BE2C (cell line): ENCODE data around the gene IMPG1.

Experiments
- DNase-seq: peaks from one replicate; pipeline ENCODE4 v3.0.0-alpha.2; 2020
- H3K27me3 ChIP-seq: fragments of 250-450 bp; sonication (Bioruptor Pico); 2 replicates; pipeline ENCODE4 v1.5.1; 2020; ENCODE audit warnings: mild to moderate bottlenecking
- H3K36me3 ChIP-seq: fragments of 250-450 bp; sonication (Bioruptor Pico); 2 replicates; pipeline ENCODE4 v1.5.1; 2020; ENCODE audit warnings: mild to moderate bottlenecking
- H3K4me1 ChIP-seq: fragments of 250-450 bp; sonication (Bioruptor Pico); 2 replicates; pipeline ENCODE4 v1.5.1; 2020
- H3K4me3 ChIP-seq: 2 replicates; pipeline ENCODE4 v1.5.1; 2011; ENCODE audit warnings: low read depth, low read length
- H3K9me3 ChIP-seq: fragments of 250-450 bp; sonication (Bioruptor Pico); 2 replicates; pipeline ENCODE4 v1.5.1; 2020
- TF ChIP-seq, protein P1 (sequence below): IDR thresholded peaks from 2 replicates; pipeline ENCODE4 v1.5.1; 2012; ENCODE audit warnings: mild to moderate bottlenecking, low read depth, low read length

IMPG1 gene

DNA sequence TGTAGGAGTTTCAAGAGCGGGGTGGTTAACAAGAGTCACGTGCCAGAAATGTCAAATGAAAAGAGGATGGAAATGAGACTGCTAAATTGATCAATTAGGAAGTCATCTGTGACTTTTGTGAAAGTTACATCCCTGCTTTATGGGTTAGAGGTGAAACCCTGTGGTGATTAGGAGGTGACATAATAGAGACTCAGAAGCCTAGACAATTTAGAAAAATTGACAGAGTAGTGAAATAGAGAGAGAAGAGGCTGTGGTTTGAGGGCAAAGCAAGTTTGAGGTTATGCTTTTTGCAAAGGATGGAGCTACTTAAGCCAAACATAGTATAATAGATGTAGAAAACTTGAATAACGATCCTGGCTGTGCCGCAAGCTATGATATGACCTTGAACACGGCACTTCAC lies 71.8 kb downstream of the IMPG1 start:
- no peaks in the 10 kb centered on the region for H3K9me3 ChIP-seq
- no peaks in the 10 kb centered on the region for H3K36me3 ChIP-seq
- TF ChIP-seq, protein P1, sequence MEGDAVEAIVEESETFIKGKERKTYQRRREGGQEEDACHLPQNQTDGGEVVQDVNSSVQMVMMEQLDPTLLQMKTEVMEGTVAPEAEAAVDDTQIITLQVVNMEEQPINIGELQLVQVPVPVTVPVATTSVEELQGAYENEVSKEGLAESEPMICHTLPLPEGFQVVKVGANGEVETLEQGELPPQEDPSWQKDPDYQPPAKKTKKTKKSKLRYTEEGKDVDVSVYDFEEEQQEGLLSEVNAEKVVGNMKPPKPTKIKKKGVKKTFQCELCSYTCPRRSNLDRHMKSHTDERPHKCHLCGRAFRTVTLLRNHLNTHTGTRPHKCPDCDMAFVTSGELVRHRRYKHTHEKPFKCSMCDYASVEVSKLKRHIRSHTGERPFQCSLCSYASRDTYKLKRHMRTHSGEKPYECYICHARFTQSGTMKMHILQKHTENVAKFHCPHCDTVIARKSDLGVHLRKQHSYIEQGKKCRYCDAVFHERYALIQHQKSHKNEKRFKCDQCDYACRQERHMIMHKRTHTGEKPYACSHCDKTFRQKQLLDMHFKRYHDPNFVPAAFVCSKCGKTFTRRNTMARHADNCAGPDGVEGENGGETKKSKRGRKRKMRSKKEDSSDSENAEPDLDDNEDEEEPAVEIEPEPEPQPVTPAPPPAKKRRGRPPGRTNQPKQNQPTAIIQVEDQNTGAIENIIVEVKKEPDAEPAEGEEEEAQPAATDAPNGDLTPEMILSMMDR: no peak
- no peaks in the 10 kb centered on the region for H3K27me3 ChIP-seq
- no peak overlapping the region for H3K4me3 ChIP-seq
- no peak for DNase-seq
- H3K4me1 ChIP-seq: no peaks in the 10 kb centered on the region

DNA sequence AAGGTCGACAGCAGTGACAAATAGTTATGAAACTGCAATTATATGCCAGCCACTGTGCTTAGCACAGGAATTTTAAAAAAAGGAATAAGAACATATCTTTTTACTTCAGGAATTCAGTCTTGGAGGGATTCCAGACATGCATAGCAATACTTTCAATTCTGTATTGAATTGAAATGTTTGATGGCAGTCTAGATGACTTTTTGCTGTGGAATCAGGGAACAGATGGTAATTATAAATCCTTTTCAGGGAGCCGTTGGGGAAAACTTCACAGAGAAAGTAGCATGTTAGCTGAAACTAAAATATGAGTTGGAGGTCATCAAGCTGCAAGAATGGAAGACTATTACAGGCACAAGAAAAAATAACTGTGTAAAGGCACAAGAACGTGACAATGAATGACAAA lies 74.8 kb downstream of the IMPG1 start:
- no peaks in the 10 kb centered on the region for H3K36me3 ChIP-seq
- H3K4me1 ChIP-seq: no peaks in the 10 kb centered on the region
- H3K27me3 ChIP-seq: no peaks in the 10 kb centered on the region
- no peak for DNase-seq
- no peaks in the 10 kb centered on the region for H3K9me3 ChIP-seq
- H3K4me3 ChIP-seq: no peak overlapping the region
- TF ChIP-seq, protein P1: no peak

- no peak overlapping the region for H3K4me3 ChIP-seq
- DNase-seq: no peak
- H3K27me3 ChIP-seq: no peaks in the 10 kb centered on the region
- H3K36me3 ChIP-seq: no peaks in the 10 kb centered on the region
- TF ChIP-seq, protein P1: no peak
- H3K9me3 ChIP-seq: no peaks in the 10 kb centered on the region
- no peaks in the 10 kb centered on the region for H3K4me1 ChIP-seq
These were observed 79.0 kb downstream of the IMPG1 start for GRCh38 chr6:75993236-75994162.

DNA sequence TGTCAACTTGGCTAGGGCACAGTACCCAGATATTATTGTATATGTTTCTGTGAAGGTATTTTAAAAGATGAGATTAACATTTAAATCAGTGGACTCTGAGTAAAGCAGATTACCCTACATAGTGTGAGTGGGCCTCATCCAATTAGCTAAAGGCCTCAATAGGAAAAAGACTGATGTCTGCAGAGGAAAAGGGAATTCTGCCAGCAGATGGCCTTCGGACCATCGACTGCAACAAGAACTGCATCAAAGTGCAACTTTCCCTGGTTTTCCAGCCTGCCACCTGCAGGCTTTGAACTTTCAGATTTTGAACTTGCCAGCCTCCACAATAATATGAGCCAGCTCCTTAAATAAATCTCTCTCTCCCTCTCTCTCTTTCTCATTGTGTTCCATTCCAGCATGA lies 80.5 kb downstream of the IMPG1 start:
- no peak for DNase-seq
- Histone ChIP-seq H3K36me3 (no peaks in the 10 kb centered on the region), H3K4me3 (no peak overlapping the region), H3K4me1 (no peaks in the 10 kb centered on the region), H3K27me3 (no peaks in the 10 kb centered on the region), H3K9me3 (no peaks in the 10 kb centered on the region)
- TF ChIP-seq, protein P1: no peak

GRCh38 chr6:75986935-75987334 lies 85.5 kb downstream of the IMPG1 start:
- Histone ChIP-seq H3K36me3 (no peaks in the 10 kb centered on the region), H3K4me3 (no peak overlapping the region), H3K27me3 (no peaks in the 10 kb centered on the region), H3K9me3 (no peaks in the 10 kb centered on the region), H3K4me1 (no peaks in the 10 kb centered on the region)
- TF ChIP-seq, protein P1: no peak
- no peak for DNase-seq

DNA sequence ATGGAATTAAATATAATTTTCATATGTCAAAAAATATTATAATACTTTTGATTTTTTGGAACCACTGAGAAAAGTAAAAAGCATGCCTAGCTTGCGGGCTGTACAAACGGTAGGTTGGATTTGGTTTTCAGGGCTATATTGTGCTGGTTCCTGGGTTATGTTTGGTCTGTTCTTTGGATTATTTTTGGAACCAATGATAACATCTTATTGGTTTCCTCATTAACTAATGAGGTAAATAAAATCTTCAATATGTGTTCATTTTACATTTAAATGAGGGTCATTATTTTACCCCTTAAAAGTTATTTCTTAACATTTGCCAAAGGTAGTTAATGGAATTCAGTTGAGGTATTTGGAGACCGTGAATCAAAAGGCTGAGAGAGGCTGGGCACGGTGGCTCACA lies 96.6 kb downstream of the IMPG1 start:
- DNase-seq: no peak
- no peaks in the 10 kb centered on the region for H3K36me3 ChIP-seq
- H3K4me1 ChIP-seq: no peaks in the 10 kb centered on the region
- H3K4me3 ChIP-seq: no peak overlapping the region
- H3K27me3 ChIP-seq: no peaks in the 10 kb centered on the region
- TF ChIP-seq, protein P1: no peak
- H3K9me3 ChIP-seq: no peaks in the 10 kb centered on the region; the same call in 1 of the 2 replicates
